GM12878 (cell line): ENCODE measurements around the gene TRIOBP. TPM values are rescaled to one million over a fixed set of nuclear protein-coding genes. Genes with fewer than 3 reads are reported as not detected.

Source experiments
- ATAC-seq: fragments of 200-7000 bp; cut with Tn5 transposase; 3 replicates; pipeline ENCODE4 v1.9.1; 2020; ENCODE audit warnings: mild to moderate bottlenecking, moderate library complexity
- BruUV-seq: library from RNA; stranded (reverse); fragments of 400-500 nt; replicated peaks from 2 replicates; lab custom pipeline; 2021; lab: Mats Ljungman, UMichigan
- CTCF ChIA-PET: fragments of 300-600 bp; sonication (Branson Sonifier 250); formaldehyde crosslinking; extraction: SDS; loops from one replicate; lab custom pipeline; 2021; ENCODE audit warnings: inconsistent platforms; lab: Yijun Ruan, JAX
- POLR2A ChIA-PET: fragments of 350-600 bp; formaldehyde crosslinking; extraction: SDS; loops from one replicate; lab custom pipeline; 2021; ENCODE audit warnings: inconsistent platforms; lab: Charles Lee
- RAD21 ChIA-PET: fragments of 300-600 bp; sonication (Branson Sonifier 250); formaldehyde crosslinking; loops from one replicate; lab custom pipeline; 2023; ENCODE audit warnings: antibody characterized with exemption; ENCODE audit not compliant: unreplicated experiment; lab: Charles Lee
- SMC1A ChIA-PET: fragments of 300-600 bp; sonication (Branson Sonifier 250); formaldehyde crosslinking; loops from one replicate; lab custom pipeline; 2023; ENCODE audit not compliant: unreplicated experiment, uncharacterized antibody; lab: Charles Lee
- DNase-seq: peaks from one replicate; pipeline ENCODE4 v3.0.0-alpha.2; 2011; ENCODE audit warnings: low read depth, low spot score
- FAIRE-seq: peaks from 3 replicates; lab custom pipeline; 2011; peaks lifted over from hg19 to GRCh38; lab: Jason Lieb, UNC
- H2AFZ ChIP-seq: 2 replicates; pipeline ENCODE4 v1.6.0; 2011; ENCODE audit warnings: low read depth, low read length, control low read depth; ENCODE audit not compliant: control insufficient read depth
- H3K27ac ChIP-seq: 2 replicates; pipeline ENCODE4 v1.5.1; 2011; ENCODE audit warnings: control low read depth; ENCODE audit not compliant: control insufficient read depth, insufficient read depth
- H3K27me3 ChIP-seq, 2 experiments: replicated peaks in 1 of 2; 2 replicates each; pipeline versions ENCODE4 v1.6.0 to v1.6.1; 2011; ENCODE audit warnings: low read length in 1 of 2; ENCODE audit not compliant: control insufficient read depth in 2 of 2, insufficient read depth in 2 of 2
- H3K36me3 ChIP-seq, 2 experiments: 2 replicates each; pipeline ENCODE4 v1.5.1; 2011; ENCODE audit warnings: low read length in 1 of 2; ENCODE audit not compliant: control insufficient read depth in 2 of 2, insufficient read depth in 2 of 2
- H3K4me1 ChIP-seq: 2 replicates; pipeline ENCODE4 v1.6.1; 2011; ENCODE audit warnings: mild to moderate bottlenecking, low read length, moderate library complexity, mixed read lengths; ENCODE audit not compliant: control insufficient read depth, insufficient read depth
- H3K4me2 ChIP-seq: 2 replicates; pipeline ENCODE4 v1.6.0; 2011; ENCODE audit warnings: control low read depth; ENCODE audit not compliant: control insufficient read depth, insufficient read depth
- H3K4me3 ChIP-seq: fragments of 200-600 bp; sonication (generic); 2 replicates; pipeline ENCODE4 v1.5.1; 2016
- H3K79me2 ChIP-seq: 2 replicates; pipeline ENCODE4 v1.6.0; 2011; ENCODE audit warnings: low read length; ENCODE audit not compliant: control insufficient read depth, insufficient read depth
- H3K9ac ChIP-seq: 2 replicates; pipeline ENCODE4 v1.8.0; 2011; ENCODE audit warnings: low read length, control low read depth, mixed read lengths; ENCODE audit not compliant: control insufficient read depth, insufficient read depth
- H3K9me3 ChIP-seq: replicated peaks from 3 replicates; pipeline ENCODE4 v1.5.1; 2011; ENCODE audit warnings: mild to moderate bottlenecking, low read length; ENCODE audit not compliant: control insufficient read depth, insufficient read depth
- H4K20me1 ChIP-seq: 2 replicates; pipeline ENCODE4 v1.6.0; 2011; ENCODE audit not compliant: control insufficient read depth, insufficient read depth
- CBX5 ChIP-seq: sonication (generic); IDR thresholded peaks from 2 replicates; pipeline ENCODE4 v1.6.1; 2016; ENCODE audit warnings: low read depth, moderate library complexity, mild to moderate bottlenecking, inconsistent platforms
- ETV6 ChIP-seq, 2 experiments: fragments of 450-650 bp in 1 of 2; IDR thresholded peaks in 1 of 2; conservative IDR thresholded peaks in 1 of 2; 2 replicates each; pipeline ENCODE4 v1.6.1; 2014; ENCODE audit warnings: antibody characterized with exemption in 1 of 2, borderline replicate concordance in 1 of 2, low read depth in 1 of 2, mild to moderate bottlenecking in 1 of 2, moderate library complexity in 1 of 2
- NBN ChIP-seq: fragments of 450-650 bp; IDR thresholded peaks from 2 replicates; pipeline ENCODE4 v1.6.1; 2016
- PAX8 ChIP-seq: fragments of 450-650 bp; IDR thresholded peaks from 2 replicates; pipeline ENCODE4 v1.6.1; 2017; ENCODE audit warnings: mild to moderate bottlenecking, moderate library complexity
- SKIL ChIP-seq: fragments of 450-650 bp; IDR thresholded peaks from 2 replicates; pipeline ENCODE4 v1.6.1; 2017; ENCODE audit warnings: mild to moderate bottlenecking, low read depth, inconsistent platforms; ENCODE audit not compliant: poor library complexity, severe bottlenecking
- SP1 ChIP-seq: IDR thresholded peaks from one replicate; pipeline ENCODE4 v1.6.1; 2011; ENCODE audit warnings: low read depth, low read length
- SUZ12 ChIP-seq: fragments of 200-600 bp; sonication (generic); IDR thresholded peaks from one replicate; pipeline ENCODE4 v1.6.1; 2018; ENCODE audit warnings: antibody characterized with exemption, mild to moderate bottlenecking; ENCODE audit not compliant: unreplicated experiment
- WGBS: methylation state at CpG from one replicate; pipeline ENCODE4 v1.1.6; 2016; ENCODE audit warnings: low lambda C conversion rate; ENCODE audit not compliant: insufficient replicate concordance, insufficient coverage; ENCODE audit errors: missing lambda C conversion rate; 5-methylcytosine and 5-hydroxymethylcytosine counted together
- in situ Hi-C: fragments of 300-500 bp; cut with MboI; formaldehyde crosslinking; loops from 9 replicates; pipeline ENCODE4 v1.14.3; 2018; ENCODE audit warnings: mixed read lengths
- intact Hi-C: fragments of 100-400 bp; cut with micrococcal nuclease; formaldehyde crosslinking; loops from one replicate; pipeline ENCODE4 v1.14.2; 2022; ENCODE audit not compliant: unreplicated experiment
- polyA plus RNA-seq, 11 experiments: library from polyadenylated mRNA; depleted of rRNA in 4 of 11; unstranded in 6 of 11; stranded (reverse) in 5 of 11; fragments of >200 nt; fragmentation: Nextera tagmentation in 4 of 11; fragmentation: Illumina TruSeq in 1 of 11; extraction: Ambion mirVana in 4 of 11; extraction: Trizol in 1 of 11; gene quantifications; 1 replicate in 1 of 11; 2 replicates in 10 of 11; pipeline versions ENCODE4 v1.2.1 to v1.2.3, GENCODE V29; 2011 to 2016; ENCODE audit warnings: inconsistent platforms in 2 of 11, missing spikeins in 2 of 11, low read depth in 1 of 11
- total RNA-seq, 4 experiments: library from RNA; depleted of rRNA in 3 of 4; stranded (reverse); fragments of >200 nt in 3 of 4; fragmentation: Illumina TruSeq in 1 of 4; extraction: Trizol in 1 of 4; gene quantifications; 2 replicates each; pipeline versions ENCODE4 v1.2.1 to v1.2.3, GENCODE V29; 2013 to 2021
- TF ChIP-seq, protein P1 (sequence below): fragments of 450-650 bp; formaldehyde crosslinking; IDR thresholded peaks from 2 replicates; pipeline ENCODE4 v1.5.0; 2022; ENCODE audit warnings: mild to moderate bottlenecking, missing genetic modification characterization
- TF ChIP-seq, protein P2 (sequence below): fragments of 450-650 bp; IDR thresholded peaks from 2 replicates; pipeline ENCODE4 v1.6.1; 2017; ENCODE audit warnings: borderline replicate concordance

The TRIOBP gene
- total and polyA plus RNA-seq, 10 of the 15 experiments (the other 5 are each of a cell fraction or from before 2014, with no cell fraction given): 0.21 to 23.6 (median 11.9) TPM

DNA sequence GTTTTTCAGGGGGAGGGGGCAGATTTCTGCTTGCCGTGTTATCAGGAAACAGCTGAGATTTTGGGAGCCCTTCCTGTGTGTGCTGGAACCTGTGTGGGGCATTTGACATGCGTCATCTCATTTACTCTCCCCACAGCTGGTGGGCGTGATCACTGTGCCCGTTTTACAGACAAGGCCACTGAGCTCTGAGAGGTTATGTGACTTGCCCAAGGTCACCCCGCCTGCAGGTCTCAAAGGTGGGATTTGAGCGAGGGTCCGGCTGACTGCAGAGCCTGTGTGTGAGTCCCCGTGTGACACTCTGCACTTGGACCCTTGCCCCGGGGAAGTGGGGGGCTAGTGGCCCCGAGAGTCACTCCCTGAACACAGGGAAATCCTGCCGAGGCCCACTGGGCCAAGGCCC, 62.4 kb downstream of the TRIOBP start:
- in situ Hi-C loops: no loop called here
- no peak overlapping the region for H3K4me3 ChIP-seq
- H3K79me2 ChIP-seq: no peaks in the 10 kb centered on the region
- no peaks in the 10 kb centered on the region for H4K20me1 ChIP-seq
- no peak overlapping the region for H2AFZ ChIP-seq
- no peaks in the 10 kb centered on the region for H3K9me3 ChIP-seq
- ATAC-seq: no peak
- BruUV-seq: no TSS peak
- ChIA-PET POLR2A (no interaction called here), SMC1A (no interaction called here), RAD21 (no interaction called here), CTCF (no interaction called here)
- H3K36me3 ChIP-seq: peaks cover 5 to 14% of the 10 kb centered on the region in 2 experiments; a peak in 3 of 4 replicates
- intact Hi-C loops: no loop called here
- WGBS: 88% methylated on average over 11 of the region's 11 CpGs
- FAIRE-seq: no peak
- no peak overlapping the region for H3K9ac ChIP-seq
- H3K27ac ChIP-seq: no peak overlapping the region
- TF ChIP-seq PAX8: no peak
- no peak for TF ChIP-seq SKIL
- TF ChIP-seq ETV6 (conservative IDR thresholded peaks at IDR 0.05 in 1 of 2, IDR thresholded peaks at IDR 0.05 in 1 of 2; ENCODE audit: borderline replicate concordance in 1 of 2, low read depth in 1 of 2): no peak
- no peak for TF ChIP-seq NBN
- TF ChIP-seq SUZ12: no peak
- no peaks in the 10 kb centered on the region for H3K27me3 ChIP-seq
- no peak for DNase-seq
- no peak overlapping the region for H3K4me2 ChIP-seq
- no peaks in the 10 kb centered on the region for H3K4me1 ChIP-seq

- Histone ChIP-seq H2AFZ (no peak overlapping the region), H3K36me3 (peaks cover 5 to 14% of the 10 kb centered on the region in 2 experiments; a peak in 3 of 4 replicates), H3K9me3 (no peaks in the 10 kb centered on the region), H3K27me3 (no peaks in the 10 kb centered on the region), H3K4me1 (no peaks in the 10 kb centered on the region), H3K4me2 (no peak overlapping the region), H3K79me2 (no peaks in the 10 kb centered on the region), H3K27ac (no peak overlapping the region), H3K4me3 (no peak overlapping the region), H3K9ac (no peak overlapping the region), H4K20me1 (no peaks in the 10 kb centered on the region)
- no peak for ATAC-seq
- CTCF ChIA-PET: no interaction called here
- RAD21 ChIA-PET: no interaction called here
- WGBS: 94% methylated on average over 3 of the region's 3 CpGs
- SMC1A ChIA-PET: no interaction called here
- in situ Hi-C loops (no loop called here), intact Hi-C loops (no loop called here)
- BruUV-seq: no TSS peak
- POLR2A ChIA-PET: no interaction called here
- no peak for DNase-seq
- FAIRE-seq: no peak
- TF ChIP-seq, protein P1, sequence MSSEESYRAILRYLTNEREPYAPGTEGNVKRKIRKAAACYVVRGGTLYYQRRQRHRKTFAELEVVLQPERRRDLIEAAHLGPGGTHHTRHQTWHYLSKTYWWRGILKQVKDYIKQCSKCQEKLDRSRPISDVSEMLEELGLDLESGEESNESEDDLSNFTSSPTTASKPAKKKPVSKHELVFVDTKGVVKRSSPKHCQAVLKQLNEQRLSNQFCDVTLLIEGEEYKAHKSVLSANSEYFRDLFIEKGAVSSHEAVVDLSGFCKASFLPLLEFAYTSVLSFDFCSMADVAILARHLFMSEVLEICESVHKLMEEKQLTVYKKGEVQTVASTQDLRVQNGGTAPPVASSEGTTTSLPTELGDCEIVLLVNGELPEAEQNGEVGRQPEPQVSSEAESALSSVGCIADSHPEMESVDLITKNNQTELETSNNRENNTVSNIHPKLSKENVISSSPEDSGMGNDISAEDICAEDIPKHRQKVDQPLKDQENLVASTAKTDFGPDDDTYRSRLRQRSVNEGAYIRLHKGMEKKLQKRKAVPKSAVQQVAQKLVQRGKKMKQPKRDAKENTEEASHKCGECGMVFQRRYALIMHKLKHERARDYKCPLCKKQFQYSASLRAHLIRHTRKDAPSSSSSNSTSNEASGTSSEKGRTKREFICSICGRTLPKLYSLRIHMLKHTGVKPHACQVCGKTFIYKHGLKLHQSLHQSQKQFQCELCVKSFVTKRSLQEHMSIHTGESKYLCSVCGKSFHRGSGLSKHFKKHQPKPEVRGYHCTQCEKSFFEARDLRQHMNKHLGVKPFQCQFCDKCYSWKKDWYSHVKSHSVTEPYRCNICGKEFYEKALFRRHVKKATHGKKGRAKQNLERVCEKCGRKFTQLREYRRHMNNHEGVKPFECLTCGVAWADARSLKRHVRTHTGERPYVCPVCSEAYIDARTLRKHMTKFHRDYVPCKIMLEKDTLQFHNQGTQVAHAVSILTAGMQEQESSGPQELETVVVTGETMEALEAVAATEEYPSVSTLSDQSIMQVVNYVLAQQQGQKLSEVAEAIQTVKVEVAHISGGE: no peak
- TF ChIP-seq ETV6 (conservative IDR thresholded peaks at IDR 0.05 in 1 of 2, IDR thresholded peaks at IDR 0.05 in 1 of 2; ENCODE audit: borderline replicate concordance in 1 of 2, low read depth in 1 of 2): no peak
- TF ChIP-seq, protein P2, sequence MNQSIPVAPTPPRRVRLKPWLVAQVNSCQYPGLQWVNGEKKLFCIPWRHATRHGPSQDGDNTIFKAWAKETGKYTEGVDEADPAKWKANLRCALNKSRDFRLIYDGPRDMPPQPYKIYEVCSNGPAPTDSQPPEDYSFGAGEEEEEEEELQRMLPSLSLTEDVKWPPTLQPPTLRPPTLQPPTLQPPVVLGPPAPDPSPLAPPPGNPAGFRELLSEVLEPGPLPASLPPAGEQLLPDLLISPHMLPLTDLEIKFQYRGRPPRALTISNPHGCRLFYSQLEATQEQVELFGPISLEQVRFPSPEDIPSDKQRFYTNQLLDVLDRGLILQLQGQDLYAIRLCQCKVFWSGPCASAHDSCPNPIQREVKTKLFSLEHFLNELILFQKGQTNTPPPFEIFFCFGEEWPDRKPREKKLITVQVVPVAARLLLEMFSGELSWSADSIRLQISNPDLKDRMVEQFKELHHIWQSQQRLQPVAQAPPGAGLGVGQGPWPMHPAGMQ: no peak
- no peak for TF ChIP-seq CBX5
- no peak for TF ChIP-seq SP1
These were observed 63.3 kb downstream of the TRIOBP start for GRCh38 chr22:37760152-37760551.
